GM12878 (cell line): ENCODE data around the gene MGARP. TPM values are rescaled to one million over a fixed set of nuclear protein-coding genes. Genes with fewer than 3 reads are reported as not detected.

Source experiments
- ATAC-seq: fragments of 200-7000 bp; cut with Tn5 transposase; 3 replicates; pipeline ENCODE4 v1.9.1; 2020; ENCODE audit warnings: mild to moderate bottlenecking, moderate library complexity
- BruUV-seq: library from RNA; stranded (reverse); fragments of 400-500 nt; replicated peaks from 2 replicates; lab custom pipeline; 2021; lab: Mats Ljungman, UMichigan
- CTCF ChIA-PET: fragments of 300-600 bp; sonication (Branson Sonifier 250); formaldehyde crosslinking; extraction: SDS; loops from one replicate; lab custom pipeline; 2021; ENCODE audit warnings: inconsistent platforms; lab: Yijun Ruan, JAX
- POLR2A ChIA-PET: fragments of 350-600 bp; formaldehyde crosslinking; extraction: SDS; loops from one replicate; lab custom pipeline; 2021; ENCODE audit warnings: inconsistent platforms; lab: Charles Lee
- RAD21 ChIA-PET: fragments of 300-600 bp; sonication (Branson Sonifier 250); formaldehyde crosslinking; loops from one replicate; lab custom pipeline; 2023; ENCODE audit warnings: antibody characterized with exemption; ENCODE audit not compliant: unreplicated experiment; lab: Charles Lee
- SMC1A ChIA-PET: fragments of 300-600 bp; sonication (Branson Sonifier 250); formaldehyde crosslinking; loops from one replicate; lab custom pipeline; 2023; ENCODE audit not compliant: unreplicated experiment, uncharacterized antibody; lab: Charles Lee
- DNase-seq: peaks from one replicate; pipeline ENCODE4 v3.0.0-alpha.2; 2011; ENCODE audit warnings: low read depth, low spot score
- FAIRE-seq: peaks from 3 replicates; lab custom pipeline; 2011; peaks lifted over from hg19 to GRCh38; lab: Jason Lieb, UNC
- H2AFZ ChIP-seq: 2 replicates; pipeline ENCODE4 v1.6.0; 2011; ENCODE audit warnings: low read depth, low read length, control low read depth; ENCODE audit not compliant: control insufficient read depth
- H3K27ac ChIP-seq: 2 replicates; pipeline ENCODE4 v1.5.1; 2011; ENCODE audit warnings: control low read depth; ENCODE audit not compliant: control insufficient read depth, insufficient read depth
- H3K27me3 ChIP-seq, 2 experiments: replicated peaks in 1 of 2; 2 replicates each; pipeline versions ENCODE4 v1.6.0 to v1.6.1; 2011; ENCODE audit warnings: low read length in 1 of 2; ENCODE audit not compliant: control insufficient read depth in 2 of 2, insufficient read depth in 2 of 2
- H3K36me3 ChIP-seq, 2 experiments: 2 replicates each; pipeline ENCODE4 v1.5.1; 2011; ENCODE audit warnings: low read length in 1 of 2; ENCODE audit not compliant: control insufficient read depth in 2 of 2, insufficient read depth in 2 of 2
- H3K4me1 ChIP-seq: 2 replicates; pipeline ENCODE4 v1.6.1; 2011; ENCODE audit warnings: mild to moderate bottlenecking, low read length, moderate library complexity, mixed read lengths; ENCODE audit not compliant: control insufficient read depth, insufficient read depth
- H3K4me2 ChIP-seq: 2 replicates; pipeline ENCODE4 v1.6.0; 2011; ENCODE audit warnings: control low read depth; ENCODE audit not compliant: control insufficient read depth, insufficient read depth
- H3K4me3 ChIP-seq: fragments of 200-600 bp; sonication (generic); 2 replicates; pipeline ENCODE4 v1.5.1; 2016
- H3K79me2 ChIP-seq: 2 replicates; pipeline ENCODE4 v1.6.0; 2011; ENCODE audit warnings: low read length; ENCODE audit not compliant: control insufficient read depth, insufficient read depth
- H3K9ac ChIP-seq: 2 replicates; pipeline ENCODE4 v1.8.0; 2011; ENCODE audit warnings: low read length, control low read depth, mixed read lengths; ENCODE audit not compliant: control insufficient read depth, insufficient read depth
- H3K9me3 ChIP-seq: replicated peaks from 3 replicates; pipeline ENCODE4 v1.5.1; 2011; ENCODE audit warnings: mild to moderate bottlenecking, low read length; ENCODE audit not compliant: control insufficient read depth, insufficient read depth
- H4K20me1 ChIP-seq: 2 replicates; pipeline ENCODE4 v1.6.0; 2011; ENCODE audit not compliant: control insufficient read depth, insufficient read depth
- BCLAF1 ChIP-seq: fragments of 450-650 bp; IDR thresholded peaks from 2 replicates; pipeline ENCODE4 v1.6.1; 2017; ENCODE audit warnings: antibody characterized with exemption, mild to moderate bottlenecking, moderate library complexity
- CEBPZ ChIP-seq: fragments of 150-350 bp; IDR thresholded peaks from 2 replicates; pipeline ENCODE4 v1.6.1; 2016; ENCODE audit warnings: low read depth, low read length
- CHD1 ChIP-seq: IDR thresholded peaks from 2 replicates; pipeline ENCODE4 v1.6.1; 2012; ENCODE audit warnings: low read depth, low read length, improper control_type of control experiment
- EED ChIP-seq: sonication (generic); IDR thresholded peaks from 2 replicates; pipeline ENCODE4 v1.6.1; 2016; ENCODE audit warnings: antibody characterized with exemption, low read depth
- ELK1 ChIP-seq: IDR thresholded peaks from 2 replicates; pipeline ENCODE4 v1.6.1; 2012; ENCODE audit warnings: low read depth, low read length, improper control_type of control experiment
- EZH2 ChIP-seq: IDR thresholded peaks from 2 replicates; pipeline ENCODE4 v1.6.1; 2012; ENCODE audit warnings: low read depth, mild to moderate bottlenecking, control low read depth, inconsistent platforms, low read length, borderline replicate concordance; ENCODE audit not compliant: control insufficient read depth
- HDAC2 ChIP-seq: fragments of 200-600 bp; sonication (generic); IDR thresholded peaks from 2 replicates; pipeline ENCODE4 v1.6.1; 2017
- HDAC6 ChIP-seq: fragments of 200-600 bp; sonication (generic); IDR thresholded peaks from one replicate; pipeline ENCODE4 v1.8.0; 2017; ENCODE audit warnings: antibody characterized with exemption; ENCODE audit not compliant: unreplicated experiment
- SIX5 ChIP-seq: IDR thresholded peaks from 2 replicates; pipeline ENCODE4 v1.6.1; 2011; ENCODE audit warnings: mild to moderate bottlenecking, low read depth, low read length, moderate library complexity; ENCODE audit not compliant: severe bottlenecking
- SKIL ChIP-seq: fragments of 450-650 bp; IDR thresholded peaks from 2 replicates; pipeline ENCODE4 v1.6.1; 2017; ENCODE audit warnings: mild to moderate bottlenecking, low read depth, inconsistent platforms; ENCODE audit not compliant: poor library complexity, severe bottlenecking
- SMAD5 ChIP-seq: IDR thresholded peaks from 2 replicates; pipeline ENCODE4 v1.6.1; 2016; ENCODE audit warnings: antibody characterized with exemption, low read depth
- WRNIP1 ChIP-seq: IDR thresholded peaks from 2 replicates; pipeline ENCODE4 v1.6.1; 2011; ENCODE audit warnings: low read depth, low read length, improper control_type of control experiment, borderline replicate concordance
- whole genome bisulfite sequencing: methylation state at CpG from one replicate; pipeline ENCODE4 v1.1.6; 2016; ENCODE audit warnings: low lambda C conversion rate; ENCODE audit not compliant: insufficient replicate concordance, insufficient coverage; ENCODE audit errors: missing lambda C conversion rate; 5-methylcytosine and 5-hydroxymethylcytosine counted together
- in situ Hi-C: fragments of 300-500 bp; cut with MboI; formaldehyde crosslinking; loops from 9 replicates; pipeline ENCODE4 v1.14.3; 2018; ENCODE audit warnings: mixed read lengths
- intact Hi-C: fragments of 100-400 bp; cut with micrococcal nuclease; formaldehyde crosslinking; loops from one replicate; pipeline ENCODE4 v1.14.2; 2022; ENCODE audit not compliant: unreplicated experiment
- polyA plus RNA-seq, 11 experiments: library from polyadenylated mRNA; depleted of rRNA in 4 of 11; unstranded in 6 of 11; stranded (reverse) in 5 of 11; fragments of >200 nt; fragmentation: Nextera tagmentation in 4 of 11; fragmentation: Illumina TruSeq in 1 of 11; extraction: Ambion mirVana in 4 of 11; extraction: Trizol in 1 of 11; gene quantifications; 1 replicate in 1 of 11; 2 replicates in 10 of 11; pipeline versions ENCODE4 v1.2.1 to v1.2.3, GENCODE V29; 2011 to 2016; ENCODE audit warnings: inconsistent platforms in 2 of 11, missing spikeins in 2 of 11, low read depth in 1 of 11
- total RNA-seq, 4 experiments: library from RNA; depleted of rRNA in 3 of 4; stranded (reverse); fragments of >200 nt in 3 of 4; fragmentation: Illumina TruSeq in 1 of 4; extraction: Trizol in 1 of 4; gene quantifications; 2 replicates each; pipeline versions ENCODE4 v1.2.1 to v1.2.3, GENCODE V29; 2013 to 2021

MGARP gene
- total and polyA plus RNA-seq, 10 of the 15 experiments (the other 5 are each of a cell fraction or from before 2014, with no cell fraction given): 0.04 to 0.23 (median 0.08) TPM; not detected in 7

- Histone ChIP-seq H3K27me3 (peaks cover 0 to 6% of the 10 kb centered on the region in 2 experiments; a peak in 3 of 4 replicates), H3K4me1 (no peaks in the 10 kb centered on the region), H3K9ac (no peak overlapping the region), H3K79me2 (no peaks in the 10 kb centered on the region), H2AFZ (no peak overlapping the region), H3K27ac (no peak overlapping the region), H3K36me3 (no peaks in the 10 kb centered on the region), H3K9me3 (no peaks in the 10 kb centered on the region; the same call in 2 of the 3 replicates), H4K20me1 (no peaks in the 10 kb centered on the region), H3K4me3 (no peak overlapping the region), H3K4me2 (no peak overlapping the region)
- WGBS: 5% methylated on average over 1 of the region's 1 CpG
- no TSS peak for BruUV-seq
- in situ Hi-C loops (no loop called here), intact Hi-C loops (no loop called here)
- ChIA-PET POLR2A (no interaction called here), CTCF (no interaction called here), RAD21 (interaction anchor here (0.7 kb wide), 1 partner anchor 271 kb away, joined by 3 read pairs; no protein-coding TSS in a partner anchor), SMC1A (no interaction called here)
- ATAC-seq (no peak), DNase-seq (no peak), FAIRE-seq (no peak)
- no peak for TF ChIP-seq EED
- no peak for TF ChIP-seq EZH2
- TF ChIP-seq HDAC2: no peak
- TF ChIP-seq HDAC6: no peak
- no peak for TF ChIP-seq SKIL
- TF ChIP-seq WRNIP1: no peak
- no peak for TF ChIP-seq CEBPZ
- TF ChIP-seq ELK1: no peak
- no peak for TF ChIP-seq SIX5
- TF ChIP-seq BCLAF1: no peak
- no peak for TF ChIP-seq CHD1
- TF ChIP-seq SMAD5: no peak
Measured at GRCh38 chr4:139273835-139274234, 6.2 kb downstream of the MGARP start.
